ENCODE results near the gene PPP1R12B.
"Not testable (repeated sequence)": the region's sequence is repeated elsewhere in the genome, so short reads cannot be mapped to it uniquely, and the experiment has no call there.

PPP1R12B gene

GRCh38 chr1:202620036-202620435, 271.5 kb downstream of the PPP1R12B start:
- H3K4ac ChIP-seq (ENCODE audit: low read length); H3K79me1 ChIP-seq (ENCODE audit: low read depth, low read length); H2BK15ac ChIP-seq (ENCODE audit: low read length); H3K27me3 ChIP-seq (ENCODE audit: control insufficient read depth in 3 of 3, insufficient read depth in 3 of 3, low read depth in 1 of 3, low read length in 3 of 3); H4K8ac ChIP-seq (ENCODE audit: low read depth, low read length); H2AK5ac ChIP-seq (ENCODE audit: low read depth, low read length); H3K27ac ChIP-seq (replicated peaks; ENCODE audit: low read length); H3K9ac ChIP-seq (ENCODE audit: low read depth, low read length, poor library complexity); H3K9me3 ChIP-seq (replicated peaks in 1 of 2; ENCODE audit: control insufficient read depth in 2 of 2, insufficient read depth in 1 of 2, low read depth in 1 of 2, low read length in 2 of 2); H4K91ac ChIP-seq (ENCODE audit: low read depth, low read length, poor library complexity); H3K14ac ChIP-seq (ENCODE audit: low read length); H2AFZ ChIP-seq (ENCODE audit: low read length); H2BK5ac ChIP-seq (ENCODE audit: low read length); H3K18ac ChIP-seq (ENCODE audit: low read length); H2BK120ac ChIP-seq (ENCODE audit: low read depth, low read length); H3K4me3 ChIP-seq (ENCODE audit: low read length in 2 of 2); H3K4me2 ChIP-seq (ENCODE audit: insufficient read depth, low read length, poor library complexity, severe bottlenecking); H3K36me3 ChIP-seq (replicated peaks in 1 of 2; ENCODE audit: control insufficient read depth in 2 of 2, insufficient read depth in 2 of 2, low read length in 2 of 2); DNase-seq (ENCODE audit: low spot score); H2BK12ac ChIP-seq (ENCODE audit: low read length); H3K23ac ChIP-seq (ENCODE audit: low read depth, low read length, poor library complexity): not testable (repeated sequence)
- H3K4me1 ChIP-seq (ENCODE audit: control insufficient read depth in 2 of 2, insufficient read depth in 1 of 2, low read depth in 1 of 2, low read length in 2 of 2) = peaks cover 9 to 17% of the 10 kb centered on the region in 2 donors
- WGBS, 2 donors (ENCODE audit: extremely low coverage in 2 of 2, insufficient read length in 2 of 2, insufficient replicate concordance in 1 of 2) = no CpG with 5 or more reads among the region's 2 CpGs

DNA sequence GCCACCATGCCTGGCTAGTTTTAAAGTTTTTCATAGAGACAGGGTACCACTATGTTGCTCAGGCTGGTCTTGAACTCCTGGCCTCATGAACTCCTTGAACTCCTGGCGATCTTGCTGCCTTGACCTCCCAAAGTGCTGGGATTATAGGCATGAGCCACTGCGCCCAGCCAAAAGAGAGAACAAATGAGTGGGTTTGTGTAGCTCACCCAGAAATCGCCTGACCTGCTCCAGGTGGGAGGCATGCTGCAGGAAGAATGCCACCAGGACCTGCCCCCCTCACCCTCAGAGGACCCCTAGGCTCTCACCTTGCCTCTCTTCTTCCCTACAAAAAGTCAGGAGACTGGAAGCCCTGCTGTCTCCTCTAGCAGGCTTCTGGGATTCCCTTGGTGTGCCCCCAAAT, 272.9 kb downstream of the PPP1R12B start:
- no CpG with 5 or more reads among the region's 3 CpGs for WGBS, 2 donors (ENCODE audit: extremely low coverage in 2 of 2, insufficient read length in 2 of 2, insufficient replicate concordance in 1 of 2)

GRCh38 chr1:202622388-202622787, 273.9 kb downstream of the PPP1R12B start:
- no peak overlapping the region for H2BK15ac ChIP-seq (ENCODE audit: low read length)
- peaks cover 5% of the 10 kb centered on the region for H3K79me1 ChIP-seq (ENCODE audit: low read depth, low read length)
- no peak overlapping the region for H2BK5ac ChIP-seq (ENCODE audit: low read length)
- peaks cover 0 to 5% of the 10 kb centered on the region in 2 donors for H3K9me3 ChIP-seq (replicated peaks in 1 of 2; ENCODE audit: control insufficient read depth in 2 of 2, insufficient read depth in 1 of 2, low read depth in 1 of 2, low read length in 2 of 2)
- H3K4me1 ChIP-seq (ENCODE audit: control insufficient read depth in 2 of 2, insufficient read depth in 1 of 2, low read depth in 1 of 2, low read length in 2 of 2) = peaks cover 4 to 17% of the 10 kb centered on the region in 2 donors
- H3K27ac ChIP-seq (replicated peaks; ENCODE audit: low read length) = no peak overlapping the region
- H2BK120ac ChIP-seq (ENCODE audit: low read depth, low read length) = no peak overlapping the region
- H3K4me3 ChIP-seq (ENCODE audit: low read length in 2 of 2) = no peak overlapping the region
- no peak overlapping the region for H3K4ac ChIP-seq (ENCODE audit: low read length)
- H3K36me3 ChIP-seq (replicated peaks in 1 of 2; ENCODE audit: control insufficient read depth in 2 of 2, insufficient read depth in 2 of 2, low read length in 2 of 2) = peaks cover 0 to 5% of the 10 kb centered on the region in 2 donors
- no peak overlapping the region for H2BK12ac ChIP-seq (ENCODE audit: low read length)
- H3K4me2 ChIP-seq (ENCODE audit: insufficient read depth, low read length, poor library complexity, severe bottlenecking) = no peak overlapping the region
- no peak overlapping the region for H3K23ac ChIP-seq (ENCODE audit: low read depth, low read length, poor library complexity)
- H2AK5ac ChIP-seq (ENCODE audit: low read depth, low read length) = no peak overlapping the region
- peaks cover 0 to 7% (median 7%) of the 10 kb centered on the region in 3 experiments for H3K27me3 ChIP-seq (ENCODE audit: control insufficient read depth in 3 of 3, insufficient read depth in 3 of 3, low read depth in 1 of 3, low read length in 3 of 3)
- no peak overlapping the region for H4K91ac ChIP-seq (ENCODE audit: low read depth, low read length, poor library complexity)
- no CpG with 5 or more reads among the region's 8 CpGs for WGBS, 2 donors (ENCODE audit: extremely low coverage in 2 of 2, insufficient read length in 2 of 2, insufficient replicate concordance in 1 of 2)
- peak overlapping the region; percentile 76 for H3K18ac ChIP-seq (ENCODE audit: low read length)
- no peak overlapping the region for H3K14ac ChIP-seq (ENCODE audit: low read length)
- no peak for DNase-seq (ENCODE audit: low spot score)
- H4K8ac ChIP-seq (ENCODE audit: low read depth, low read length) = no peak overlapping the region
- no peak overlapping the region for H2AFZ ChIP-seq (ENCODE audit: low read length)
- no peak overlapping the region for H3K9ac ChIP-seq (ENCODE audit: low read depth, low read length, poor library complexity)

More for the DNA sequence above, 272.9 kb downstream of the PPP1R12B start:
- Histone ChIP-seq H4K91ac (ENCODE audit: low read depth, low read length, poor library complexity) (no peak overlapping the region), H3K36me3 (replicated peaks in 1 of 2; ENCODE audit: control insufficient read depth in 2 of 2, insufficient read depth in 2 of 2, low read length in 2 of 2) (peaks cover 0 to 5% of the 10 kb centered on the region in 2 donors), H3K18ac (ENCODE audit: low read length) (no peak overlapping the region), H3K9ac (ENCODE audit: low read depth, low read length, poor library complexity) (no peak overlapping the region), H3K9me3 (replicated peaks in 1 of 2; ENCODE audit: control insufficient read depth in 2 of 2, insufficient read depth in 1 of 2, low read depth in 1 of 2, low read length in 2 of 2) (peaks cover 0 to 5% of the 10 kb centered on the region in 2 donors), H3K4ac (ENCODE audit: low read length) (no peak overlapping the region), H3K23ac (ENCODE audit: low read depth, low read length, poor library complexity) (no peak overlapping the region), H3K4me1 (ENCODE audit: control insufficient read depth in 2 of 2, insufficient read depth in 1 of 2, low read depth in 1 of 2, low read length in 2 of 2) (peaks cover 4 to 17% of the 10 kb centered on the region in 2 donors), H2BK5ac (ENCODE audit: low read length) (no peak overlapping the region), H2AK5ac (ENCODE audit: low read depth, low read length) (no peak overlapping the region), H2BK120ac (ENCODE audit: low read depth, low read length) (no peak overlapping the region), H3K4me3 (ENCODE audit: low read length in 2 of 2) (no peak overlapping the region), H3K79me1 (ENCODE audit: low read depth, low read length) (peaks cover 5% of the 10 kb centered on the region), H3K27ac (replicated peaks; ENCODE audit: low read length) (no peak overlapping the region), H2BK12ac (ENCODE audit: low read length) (no peak overlapping the region), H2AFZ (ENCODE audit: low read length) (no peak overlapping the region), H3K27me3 (ENCODE audit: control insufficient read depth in 3 of 3, insufficient read depth in 3 of 3, low read depth in 1 of 3, low read length in 3 of 3) (peaks cover 0 to 7% (median 0%) of the 10 kb centered on the region in 3 experiments), H3K4me2 (ENCODE audit: insufficient read depth, low read length, poor library complexity, severe bottlenecking) (no peak overlapping the region), H2BK15ac (ENCODE audit: low read length) (no peak overlapping the region), H4K8ac (ENCODE audit: low read depth, low read length) (no peak overlapping the region), H3K14ac (ENCODE audit: low read length) (no peak overlapping the region)
- DNase-seq (ENCODE audit: low spot score) = no peak

DNA sequence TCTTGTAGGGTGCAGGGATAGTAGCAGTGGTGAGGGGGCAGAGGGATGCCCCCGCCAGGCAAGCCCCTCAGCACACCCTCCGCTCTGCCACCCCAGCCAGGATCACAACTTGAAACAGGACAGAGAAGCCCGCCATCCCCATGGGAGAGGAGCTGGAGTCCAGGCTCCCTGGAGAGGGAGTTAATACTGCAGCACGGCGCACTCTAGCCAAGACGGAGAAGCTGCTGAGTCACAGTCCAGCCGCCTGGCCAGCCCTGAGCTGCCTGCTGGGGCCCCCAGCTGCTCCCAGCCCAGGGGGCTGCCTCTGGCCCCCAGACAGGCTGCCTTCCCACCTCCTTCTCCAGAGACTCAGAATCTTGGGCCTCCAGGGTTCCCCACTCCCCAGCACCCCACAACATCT, 274.6 kb downstream of the PPP1R12B start:
- Histone ChIP-seq H4K8ac (ENCODE audit: low read depth, low read length) (no peak overlapping the region), H3K27me3 (ENCODE audit: control insufficient read depth in 3 of 3, insufficient read depth in 3 of 3, low read depth in 1 of 3, low read length in 3 of 3) (peaks cover 0 to 10% (median 7%) of the 10 kb centered on the region in 3 experiments), H3K27ac (replicated peaks; ENCODE audit: low read length) (no peak overlapping the region), H2AK5ac (ENCODE audit: low read depth, low read length) (peak overlapping the region; percentile 97), H3K4me3 (ENCODE audit: low read length in 2 of 2) (no peak overlapping the region), H3K4me1 (ENCODE audit: control insufficient read depth in 2 of 2, insufficient read depth in 1 of 2, low read depth in 1 of 2, low read length in 2 of 2) (peaks cover 4 to 17% of the 10 kb centered on the region in 2 donors), H2BK5ac (ENCODE audit: low read length) (peak overlapping the region; percentile 39), H4K91ac (ENCODE audit: low read depth, low read length, poor library complexity) (no peak overlapping the region), H3K9ac (ENCODE audit: low read depth, low read length, poor library complexity) (no peak overlapping the region), H3K9me3 (replicated peaks in 1 of 2; ENCODE audit: control insufficient read depth in 2 of 2, insufficient read depth in 1 of 2, low read depth in 1 of 2, low read length in 2 of 2) (peaks cover 0 to 5% of the 10 kb centered on the region in 2 donors), H3K4ac (ENCODE audit: low read length) (no peak overlapping the region), H2BK12ac (ENCODE audit: low read length) (peak overlapping the region; percentile 30), H3K4me2 (ENCODE audit: insufficient read depth, low read length, poor library complexity, severe bottlenecking) (no peak overlapping the region), H3K18ac (ENCODE audit: low read length) (peak overlapping the region; percentile 65), H2BK15ac (ENCODE audit: low read length) (peak overlapping the region; percentile 85), H2AFZ (ENCODE audit: low read length) (no peak overlapping the region), H3K79me1 (ENCODE audit: low read depth, low read length) (peaks cover 5% of the 10 kb centered on the region), H3K36me3 (replicated peaks in 1 of 2; ENCODE audit: control insufficient read depth in 2 of 2, insufficient read depth in 2 of 2, low read length in 2 of 2) (peaks cover 0 to 5% of the 10 kb centered on the region in 2 donors), H3K14ac (ENCODE audit: low read length) (no peak overlapping the region), H3K23ac (ENCODE audit: low read depth, low read length, poor library complexity) (no peak overlapping the region), H2BK120ac (ENCODE audit: low read depth, low read length) (peak overlapping the region; percentile 94)
- no peak for DNase-seq (ENCODE audit: low spot score)
- WGBS, 2 donors (ENCODE audit: extremely low coverage in 2 of 2, insufficient read length in 2 of 2, insufficient replicate concordance in 1 of 2) = no CpG with 5 or more reads among the region's 7 CpGs

Data from neuronal stem cell (in vitro differentiated cells).